Brain microvascular endothelial cell (primary cell): ENCODE measurements around the gene CDIPT.

ENCODE experiments used
- DNase-seq: peaks from one replicate; pipeline ENCODE4 v3.0.0-alpha.2; 2020
- H3K27ac ChIP-seq: fragments of 250-450 bp; sonication (Bioruptor Pico); 2 replicates; pipeline ENCODE4 v1.5.1; 2020; ENCODE audit warnings: mild to moderate bottlenecking, moderate library complexity
- H3K27me3 ChIP-seq: fragments of 250-450 bp; sonication (Bioruptor Pico); replicated peaks from 2 replicates; pipeline ENCODE4 v1.5.1; 2020; ENCODE audit warnings: mild to moderate bottlenecking
- H3K36me3 ChIP-seq: fragments of 250-450 bp; sonication (Bioruptor Pico); replicated peaks from 2 replicates; pipeline ENCODE4 v1.5.1; 2020; ENCODE audit warnings: mild to moderate bottlenecking
- H3K4me3 ChIP-seq: 2 replicates; pipeline ENCODE4 v1.5.1; 2011; ENCODE audit warnings: low read depth, mild to moderate bottlenecking, control low read depth, low read length, moderate library complexity
- in situ Hi-C: cut with HindIII; loops from 2 replicates; pipeline ENCODE4 v1.10.0; 2017; ENCODE audit warnings: low sequenced_read_pairs, low pct_ligation_motif_present
- TF ChIP-seq, protein P1 (sequence below): IDR thresholded peaks from 2 replicates; pipeline ENCODE4 v1.5.1; 2011; ENCODE audit warnings: low read depth, mild to moderate bottlenecking, moderate library complexity, low read length, control low read depth, inconsistent platforms; ENCODE audit errors: missing control alignments

CDIPT gene

DNA sequence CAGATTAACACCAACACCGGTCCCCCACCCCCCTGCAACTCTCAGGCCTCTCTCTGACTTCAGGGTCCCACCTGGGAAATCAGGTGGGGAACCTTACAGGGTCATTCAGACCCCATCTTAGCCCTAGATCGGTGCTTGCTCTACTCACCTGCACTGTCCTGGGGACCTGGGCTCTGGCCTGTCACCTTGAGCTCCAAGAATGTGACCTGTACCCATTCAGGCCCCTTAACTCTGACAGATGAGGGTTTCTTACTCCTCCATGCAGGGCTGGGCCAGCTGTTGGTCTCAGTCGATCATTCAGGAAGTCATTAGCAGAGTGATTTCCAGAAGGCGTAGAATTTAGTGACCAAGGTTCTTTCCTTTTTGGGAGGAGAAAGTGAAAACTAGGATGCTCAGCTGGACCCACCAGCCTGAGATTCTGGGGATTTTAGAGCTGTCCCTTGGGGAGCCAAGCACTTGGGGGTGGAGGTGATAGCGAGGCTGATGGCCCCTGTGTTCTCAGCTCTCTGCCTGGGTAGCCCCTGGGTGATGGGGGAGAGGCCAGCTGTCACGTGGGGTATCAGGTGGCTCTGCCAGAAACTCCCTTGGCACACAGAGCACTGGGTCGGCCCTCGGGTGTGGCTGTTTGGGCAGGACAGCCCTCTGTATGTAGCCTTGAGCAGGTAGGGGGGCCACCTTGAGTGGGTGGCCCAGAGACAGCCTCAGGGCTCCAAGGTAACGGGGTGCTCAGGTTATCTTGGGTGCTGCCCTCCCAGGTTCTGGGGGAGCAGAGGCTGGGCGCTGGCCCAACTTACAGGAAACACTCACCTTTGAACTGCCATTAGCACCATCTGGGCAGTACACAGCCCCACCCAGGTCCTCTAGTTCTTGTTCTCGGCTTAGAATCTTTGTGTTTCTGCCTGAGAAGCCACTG, 42.0 kb downstream of the CDIPT start:
- TF ChIP-seq, protein P1, sequence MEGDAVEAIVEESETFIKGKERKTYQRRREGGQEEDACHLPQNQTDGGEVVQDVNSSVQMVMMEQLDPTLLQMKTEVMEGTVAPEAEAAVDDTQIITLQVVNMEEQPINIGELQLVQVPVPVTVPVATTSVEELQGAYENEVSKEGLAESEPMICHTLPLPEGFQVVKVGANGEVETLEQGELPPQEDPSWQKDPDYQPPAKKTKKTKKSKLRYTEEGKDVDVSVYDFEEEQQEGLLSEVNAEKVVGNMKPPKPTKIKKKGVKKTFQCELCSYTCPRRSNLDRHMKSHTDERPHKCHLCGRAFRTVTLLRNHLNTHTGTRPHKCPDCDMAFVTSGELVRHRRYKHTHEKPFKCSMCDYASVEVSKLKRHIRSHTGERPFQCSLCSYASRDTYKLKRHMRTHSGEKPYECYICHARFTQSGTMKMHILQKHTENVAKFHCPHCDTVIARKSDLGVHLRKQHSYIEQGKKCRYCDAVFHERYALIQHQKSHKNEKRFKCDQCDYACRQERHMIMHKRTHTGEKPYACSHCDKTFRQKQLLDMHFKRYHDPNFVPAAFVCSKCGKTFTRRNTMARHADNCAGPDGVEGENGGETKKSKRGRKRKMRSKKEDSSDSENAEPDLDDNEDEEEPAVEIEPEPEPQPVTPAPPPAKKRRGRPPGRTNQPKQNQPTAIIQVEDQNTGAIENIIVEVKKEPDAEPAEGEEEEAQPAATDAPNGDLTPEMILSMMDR = no peak
- in situ Hi-C loops = no loop called here
- no peak for DNase-seq
- H3K36me3 ChIP-seq = no peaks in the 10 kb centered on the region
- H3K27me3 ChIP-seq = no peaks in the 10 kb centered on the region
- H3K4me3 ChIP-seq = peak overlapping the region; percentile 81
- H3K27ac ChIP-seq = peak overlapping the region; percentile 68

DNA sequence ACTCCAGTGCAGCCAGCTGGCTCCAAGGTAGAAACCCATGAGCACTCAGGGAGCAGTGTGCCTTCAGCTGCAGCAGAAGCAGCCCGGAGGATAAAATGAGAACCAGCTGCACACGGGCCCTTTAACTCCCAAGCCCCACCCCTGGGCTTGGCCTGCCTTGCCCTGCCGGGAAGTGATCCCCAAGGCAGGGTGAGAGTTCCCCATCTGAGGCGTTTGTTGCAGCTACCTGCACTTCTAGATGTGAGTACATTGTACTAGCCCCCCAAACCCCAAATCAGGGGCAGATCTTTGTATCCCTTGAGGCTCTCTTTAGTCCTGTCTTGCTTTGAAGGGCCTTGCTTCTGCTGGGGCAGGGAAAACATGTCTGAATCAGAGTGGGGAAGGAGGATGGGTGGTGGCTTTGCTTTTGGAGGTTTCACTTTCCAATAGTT, 42.7 kb downstream of the CDIPT start, which contains the start of gene MVP:
Gene MVP, plus strand, starts transcription at position 192 of the 431 bp plus-strand sequence. CDS start 10,088 bp downstream, outside the sequence.
- in situ Hi-C loops = no loop called here
- Histone ChIP-seq H3K27me3 (no peaks in the 10 kb centered on the region), H3K27ac (peak within 1 kb of the TSS; percentile 68), H3K4me3 (peak within 1 kb of the TSS; percentile 81), H3K36me3 (no peaks in the 10 kb centered on the region)
- peak; percentile 32 for DNase-seq
- TF ChIP-seq, protein P1 = no peak

GRCh38 chr16:29819506-29819905, 43.5 kb downstream of the CDIPT start:
- TF ChIP-seq, protein P1 = peak; percentile 34
- Histone ChIP-seq H3K27ac (no peak overlapping the region), H3K4me3 (no peak overlapping the region), H3K27me3 (no peaks in the 10 kb centered on the region), H3K36me3 (no peaks in the 10 kb centered on the region)
- in situ Hi-C loops = no loop called here
- no peak for DNase-seq

DNA sequence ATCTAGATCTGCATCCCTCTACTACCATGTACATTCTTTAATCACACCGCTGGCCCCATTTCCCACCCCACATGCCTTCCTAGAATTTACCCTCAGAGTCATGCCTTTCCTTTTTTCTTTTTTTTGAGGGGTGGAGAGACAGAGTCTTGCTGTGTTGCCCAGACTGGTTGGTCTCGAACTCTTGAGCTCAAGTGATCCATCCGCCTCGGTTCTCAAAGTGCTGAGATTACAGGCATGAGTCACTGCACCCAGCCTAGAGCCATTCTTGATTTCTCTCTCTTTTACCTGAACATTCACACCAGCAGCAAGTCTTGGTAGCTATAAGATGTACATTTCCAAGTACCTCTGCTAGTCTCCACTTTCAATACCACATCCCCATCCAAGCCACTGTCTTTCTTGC, 44.9 kb downstream of the CDIPT start:
- no peak overlapping the region for H3K27ac ChIP-seq
- in situ Hi-C loops = no loop called here
- no peaks in the 10 kb centered on the region for H3K27me3 ChIP-seq
- DNase-seq = no peak
- no peak overlapping the region for H3K4me3 ChIP-seq
- H3K36me3 ChIP-seq = no peaks in the 10 kb centered on the region
- TF ChIP-seq, protein P1 = no peak

- DNase-seq = peak; percentile 34
- in situ Hi-C loops = no loop called here
Observed at GRCh38 chr16:29816694-29817441, 46.2 kb downstream of the CDIPT start.

More at GRCh38 chr16:29816694-29817441, 46.2 kb downstream of the CDIPT start:
- H3K27me3 ChIP-seq = no peaks in the 10 kb centered on the region
- no peaks in the 10 kb centered on the region for H3K36me3 ChIP-seq
- H3K4me3 ChIP-seq = peak overlapping the region; percentile 84
- H3K27ac ChIP-seq = peak overlapping the region; percentile 54
- TF ChIP-seq, protein P1 = peak; percentile 52
